MV-4-11 (cell line): ENCODE measurements around the gene DISC1.
A peak's percentile ranks its signal among the peaks of the same experiment; 100 is the strongest.
"Not testable (repeated sequence)": the region's sequence is repeated elsewhere in the genome, so short reads cannot be mapped to it uniquely, and the experiment has no call there.

Experiments
- DNase-seq: peaks from one replicate; lab custom pipeline; 2025; lab: John Stamatoyannopoulos, UW

Gene DISC1

GRCh38 chr1:231626535-231626950, at the start of gene DISC1:
Gene DISC1, plus strand, starts transcription at chr1:231626790. Its CDS starts 78 bp downstream, at chr1:231626868.
- peak; percentile 95 for DNase-seq

GRCh38 chr1:231576804-231577718, 49.5 kb upstream of the DISC1 start:
- DNase-seq: no peak

- DNase-seq: no peak
Measured at GRCh38 chr1:231580874-231581273, 45.7 kb upstream of the DISC1 start.

- DNase-seq: no peak
Measured at GRCh38 chr1:231581859-231582258, 44.7 kb upstream of the DISC1 start.

- DNase-seq: no peak
Measured at GRCh38 chr1:231583376-231583775, 43.2 kb upstream of the DISC1 start.

GRCh38 chr1:231584117-231584516, 42.5 kb upstream of the DISC1 start:
- DNase-seq: peak; percentile 65

- DNase-seq: peak; percentile 69
Measured at GRCh38 chr1:231584921-231585320, 41.7 kb upstream of the DISC1 start.

- DNase-seq: peak; percentile 72
Measured at GRCh38 chr1:231590453-231591198, 36.0 kb upstream of the DISC1 start.

- no peak for DNase-seq
Measured at GRCh38 chr1:231591466-231591865, 35.1 kb upstream of the DISC1 start.

- no peak for DNase-seq
Measured at GRCh38 chr1:231592809-231593208, 33.8 kb upstream of the DISC1 start.

- not testable (repeated sequence) for DNase-seq
Measured at GRCh38 chr1:231593264-231593663, 33.3 kb upstream of the DISC1 start.

GRCh38 chr1:231594123-231594522, 32.5 kb upstream of the DISC1 start:
- peak; percentile 38 for DNase-seq

- DNase-seq: no peak
Measured at GRCh38 chr1:231594749-231595148, 31.8 kb upstream of the DISC1 start.

- DNase-seq: no peak
Measured at GRCh38 chr1:231596337-231596791, 30.2 kb upstream of the DISC1 start.

- DNase-seq: no peak
Measured at GRCh38 chr1:231597971-231598370, 28.6 kb upstream of the DISC1 start.

- no peak for DNase-seq
Measured at GRCh38 chr1:231600458-231600976, 26.1 kb upstream of the DISC1 start.

- DNase-seq: no peak
Measured at GRCh38 chr1:231601824-231602672, 24.5 kb upstream of the DISC1 start.

GRCh38 chr1:231602673-231602984, 24.0 kb upstream of the DISC1 start:
- DNase-seq: no peak

GRCh38 chr1:231603598-231604275, 22.9 kb upstream of the DISC1 start:
- DNase-seq: peak; percentile 73

- DNase-seq: no peak
Measured at GRCh38 chr1:231604276-231604621, 22.3 kb upstream of the DISC1 start.
